Endothelial cell of umbilical vein (primary cell): ENCODE measurements around the gene ARHGEF1. TPM values are rescaled to one million over a fixed set of nuclear protein-coding genes. Genes with fewer than 3 reads are reported as not detected.

Experiments
- BruUV-seq: library from RNA; stranded (reverse); fragments of 400-500 nt; replicated peaks from 2 replicates; lab custom pipeline; 2021; lab: Mats Ljungman, UMichigan
- CTCF ChIA-PET: fragments of 300-600, 350-600 bp; sonication (Branson Sonifier 250); formaldehyde crosslinking; loops from one replicate; lab custom pipeline; 2021; ENCODE audit warnings: antibody characterized with exemption, inconsistent platforms; lab: Charles Lee
- POLR2A ChIA-PET: fragments of 300-600, 350-600 bp; sonication (Branson Sonifier 250); formaldehyde crosslinking; loops from one replicate; lab custom pipeline; 2021; ENCODE audit warnings: antibody characterized with exemption, inconsistent platforms; lab: Charles Lee
- DNase-seq: peaks from one replicate; pipeline ENCODE4 v3.0.0-alpha.2; 2011; ENCODE audit warnings: low read depth, low spot score
- FAIRE-seq: peaks from 2 replicates; lab custom pipeline; 2011; peaks lifted over from hg19 to GRCh38; lab: Jason Lieb, UNC
- H2AFZ ChIP-seq: 2 replicates; pipeline ENCODE4 v1.6.0; 2012; ENCODE audit warnings: low read depth, low read length, control low read depth, inconsistent platforms
- H3K27ac ChIP-seq: 2 replicates; pipeline ENCODE4 v1.5.1; 2011; ENCODE audit warnings: low read depth, mild to moderate bottlenecking, control low read depth, low read length, moderate library complexity; ENCODE audit not compliant: insufficient read depth
- H3K27me3 ChIP-seq, 2 experiments: 2 replicates each; pipeline versions ENCODE4 v1.6.0 to v1.6.1; 2011; ENCODE audit warnings: low read length in 2 of 2, mixed read lengths in 1 of 2; ENCODE audit not compliant: control insufficient read depth in 2 of 2, insufficient read depth in 2 of 2
- H3K36me3 ChIP-seq, 2 experiments: 2 replicates in 1 of 2; 3 replicates in 1 of 2; pipeline ENCODE4 v1.5.1; 2011; ENCODE audit warnings: low read length in 2 of 2, mild to moderate bottlenecking in 1 of 2, moderate library complexity in 1 of 2; ENCODE audit not compliant: control insufficient read depth in 2 of 2, insufficient read depth in 2 of 2; ENCODE audit errors: extremely low read depth in 1 of 2
- H3K4me1 ChIP-seq: 3 replicates; pipeline ENCODE4 v1.5.1; 2011; ENCODE audit warnings: mild to moderate bottlenecking, low read length; ENCODE audit not compliant: control insufficient read depth, insufficient read depth; ENCODE audit errors: extremely low read depth
- H3K4me2 ChIP-seq: 2 replicates; pipeline ENCODE4 v1.6.1; 2011; ENCODE audit warnings: low read length, control low read depth, mixed read lengths; ENCODE audit not compliant: insufficient read depth
- H3K4me3 ChIP-seq, 3 experiments: fragments of 200-600 bp in 1 of 3; sonication (generic), shearing (Covaris generic) in 1 of 3; replicated peaks in 1 of 3; 2 replicates each; pipeline ENCODE4 v1.5.1; 2011 to 2016; ENCODE audit warnings: control low read depth in 3 of 3, low read length in 3 of 3, mild to moderate bottlenecking in 2 of 3, inconsistent platforms in 1 of 3, low read depth in 1 of 3, moderate library complexity in 1 of 3; ENCODE audit not compliant: insufficient read depth in 1 of 3
- H3K79me2 ChIP-seq: 2 replicates; pipeline ENCODE4 v1.6.0; 2012; ENCODE audit warnings: low read length, inconsistent platforms; ENCODE audit not compliant: control insufficient read depth, insufficient read depth
- H3K9ac ChIP-seq: replicated peaks from 2 replicates; pipeline ENCODE3; 2011; ENCODE audit warnings: low read length, control low read depth; ENCODE audit not compliant: insufficient read depth; ENCODE audit errors: extremely low read depth
- H3K9me1 ChIP-seq: replicated peaks from 3 replicates; pipeline ENCODE4 v1.6.0; 2011; ENCODE audit warnings: mild to moderate bottlenecking, low read length; ENCODE audit not compliant: control insufficient read depth, insufficient read depth; ENCODE audit errors: extremely low read depth
- H3K9me3 ChIP-seq: replicated peaks from 2 replicates; pipeline ENCODE4 v1.5.1; 2012; ENCODE audit warnings: low read length, inconsistent platforms; ENCODE audit not compliant: control insufficient read depth, insufficient read depth
- H4K20me1 ChIP-seq: replicated peaks from 2 replicates; pipeline ENCODE3; 2011; ENCODE audit warnings: mild to moderate bottlenecking, low read length; ENCODE audit not compliant: control insufficient read depth, insufficient read depth; ENCODE audit errors: extremely low read depth
- CTCF ChIP-seq, 2 donors: IDR thresholded peaks; 1 replicate in 1 of 2; 2 replicates in 1 of 2; pipeline ENCODE4 v1.5.1; 2011; ENCODE audit warnings: low read length in 2 of 2, mild to moderate bottlenecking in 2 of 2, moderate library complexity in 2 of 2, control low read depth in 1 of 2, inconsistent platforms in 1 of 2, low read depth in 1 of 2; ENCODE audit not compliant: insufficient read depth in 1 of 2; ENCODE audit errors: extremely low read depth in 1 of 2
- EZH2 ChIP-seq: IDR thresholded peaks from 2 replicates; pipeline ENCODE4 v1.6.1; 2012; ENCODE audit warnings: borderline replicate concordance, low read depth, mild to moderate bottlenecking, moderate library complexity, low read length, inconsistent platforms; ENCODE audit not compliant: severe bottlenecking
- FOS ChIP-seq: IDR thresholded peaks from 2 replicates; pipeline ENCODE4 v1.6.1; 2011; ENCODE audit warnings: mild to moderate bottlenecking, low read length, moderate library complexity, borderline replicate concordance; ENCODE audit not compliant: insufficient read depth
- GATA2 ChIP-seq: IDR thresholded peaks from 2 replicates; pipeline ENCODE4 v1.7.0; 2011; ENCODE audit warnings: low read depth, mild to moderate bottlenecking, moderate library complexity, mixed read lengths, low read length; ENCODE audit not compliant: insufficient read length, insufficient read depth
- JUN ChIP-seq: IDR thresholded peaks from 2 replicates; pipeline ENCODE4 v1.6.1; 2011; ENCODE audit warnings: borderline replicate concordance, low read depth; ENCODE audit not compliant: insufficient read length, insufficient read depth
- MAX ChIP-seq: IDR thresholded peaks from 2 replicates; pipeline ENCODE4 v1.6.1; 2011; ENCODE audit not compliant: insufficient read depth, insufficient read length
- MYC ChIP-seq: IDR thresholded peaks from one replicate; pipeline ENCODE4 v1.6.1; 2011; ENCODE audit warnings: mild to moderate bottlenecking, low read depth, low read length
- POLR2A ChIP-seq: IDR thresholded peaks from 2 replicates; pipeline ENCODE4 v1.6.1; 2012; ENCODE audit warnings: low read depth, mild to moderate bottlenecking, control low read depth, low read length
- POLR2AphosphoS5 ChIP-seq: IDR thresholded peaks from 2 replicates; pipeline ENCODE4 v1.6.1; 2012; ENCODE audit warnings: low read depth, mild to moderate bottlenecking, control low read depth, low read length, moderate library complexity; ENCODE audit not compliant: insufficient read depth
- dilution Hi-C: fragments of 300-500 bp; cut with MboI; formaldehyde crosslinking; loops from one replicate; pipeline ENCODE4 v1.15.0; 2019; ENCODE audit warnings: low sequenced_read_pairs; ENCODE audit not compliant: extremely low pct_ligation_motif_present
- intact Hi-C: fragments of 100-400 bp; cut with micrococcal nuclease; formaldehyde crosslinking; loops from one replicate; pipeline ENCODE4 v1.10.0; 2022
- polyA plus RNA-seq, 4 experiments: library from polyadenylated mRNA; depleted of rRNA in 3 of 4; stranded (reverse) in 3 of 4; unstranded in 1 of 4; fragments of >200 nt; gene quantifications; 2 replicates each; pipeline versions ENCODE4 v1.2.1 to v1.2.3, GENCODE V29; 2011 to 2012; ENCODE audit warnings: missing spikeins in 1 of 4
- total RNA-seq: library from RNA; stranded (reverse); gene quantifications from 2 replicates; pipeline ENCODE4 v1.2.3, GENCODE V29; 2021

Gene ARHGEF1
- total and polyA plus RNA-seq, 2 donors (not counting 3 experiments of a cell fraction or from before 2014, with no cell fraction given): 65.4 to 123 TPM

GRCh38 chr19:41879670-41880328 lies 3.2 kb upstream of the ARHGEF1 start:
- intact Hi-C loops (no loop called here), dilution Hi-C loops (no loop called here)
- H3K9me1 ChIP-seq: no peaks in the 10 kb centered on the region
- TF ChIP-seq CTCF (IDR thresholded peaks at IDR 0.05; ENCODE audit: extremely low read depth in 1 of 2, insufficient read depth in 1 of 2, low read depth in 1 of 2, low read length in 2 of 2): no peak
- TF ChIP-seq MAX: no peak
- TF ChIP-seq EZH2: no peak
- TF ChIP-seq FOS: no peak
- no peak for TF ChIP-seq MYC
- TF ChIP-seq POLR2AphosphoS5: no peak
- no peak for TF ChIP-seq JUN
- TF ChIP-seq POLR2A: no peak
- TF ChIP-seq GATA2: no peak
- no peak overlapping the region for H3K27ac ChIP-seq
- H3K4me1 ChIP-seq: peaks cover 7% of the 10 kb centered on the region
- FAIRE-seq (no peak), DNase-seq (no peak)
- H3K4me2 ChIP-seq: no peak overlapping the region
- no peak overlapping the region for H2AFZ ChIP-seq
- H3K9ac ChIP-seq: no peak overlapping the region
- H3K79me2 ChIP-seq: peaks cover 5% of the 10 kb centered on the region
- no peaks in the 10 kb centered on the region for H4K20me1 ChIP-seq
- BruUV-seq: no TSS peak
- H3K36me3 ChIP-seq: no peaks in the 10 kb centered on the region
- CTCF ChIA-PET: no interaction called here
- no peak overlapping the region for H3K4me3 ChIP-seq
- H3K27me3 ChIP-seq: no peaks in the 10 kb centered on the region
- no peaks in the 10 kb centered on the region for H3K9me3 ChIP-seq
- POLR2A ChIA-PET: no interaction called here
